Small intestine (tissue), 4 donors: ENCODE measurements around the gene CEP250. TPM values are rescaled to one million over a fixed set of nuclear protein-coding genes. Genes with fewer than 3 reads are reported as not detected.

Experiments
- polyA plus RNA-seq, 4 donors: library from polyadenylated mRNA; stranded (reverse) in 3 of 4; unstranded in 1 of 4; fragments of 200-250 nt in 3 of 4; fragments of 120-200 nt in 1 of 4; gene quantifications; one replicate each; pipeline versions ENCODE4 v1.2.1 to v1.2.3, GENCODE V29; 2013
- donor health status: healthy with polysubstance abuse.
- donor health status: Bipolar disorder and iron deficiency.
- donor health status: healthy.

Gene CEP250
- polyA plus RNA-seq, 4 donors, result 3.0 to 31.7 (median 8.8) TPM

Other genes with a start within 250 kb of the CEP250 start
- gene MMP24, start 228.9 kb upstream of the CEP250 start, polyA plus RNA-seq, result 1 to 10 TPM in 1 of 4 donors, under 1 TPM in 3; 0.54 to 1.3 (median 0.73) TPM
- gene MMP24OS, start 177.5 kb upstream of the CEP250 start, polyA plus RNA-seq, result 10 to 100 TPM; 28.4 to 88.8 (median 56.3) TPM
- gene EIF6, start 170.8 kb upstream of the CEP250 start, polyA plus RNA-seq, result 100 to 1,000 TPM; 186 to 394 (median 284) TPM
- gene FAM83C, start 163.2 kb upstream of the CEP250 start, polyA plus RNA-seq, result under 1 TPM in 2 of 4 donors, not detected in 2; 0.04 to 0.27 TPM
- 10 to 100 TPM; 19.7 to 35.9 (median 29.5) TPM for gene UQCC1, start 43.6 kb upstream of the CEP250 start, polyA plus RNA-seq
- gene GDF5, start 17.4 kb upstream of the CEP250 start, polyA plus RNA-seq, result under 1 TPM in 2 of 4 donors, not detected in 2; 0.01 to 0.07 TPM
- gene C20orf173, start 74.1 kb downstream of the CEP250 start, polyA plus RNA-seq, result not detected
- 100 to 1,000 TPM; 198 to 270 (median 225) TPM for gene ERGIC3, start 86.5 kb downstream of the CEP250 start, polyA plus RNA-seq
- gene SPAG4, start 160.2 kb downstream of the CEP250 start, polyA plus RNA-seq, result 10 to 100 TPM in 1 of 4 donors, 1 to 10 TPM in 2, under 1 TPM in 1; 0.96 to 10.5 (median 2.1) TPM
- gene CPNE1, start 209.3 kb downstream of the CEP250 start, polyA plus RNA-seq, result 100 to 1,000 TPM in 3 of 4 donors, 10 to 100 TPM in 1; 94.3 to 132 (median 113) TPM
- gene RBM12, start 209.3 kb downstream of the CEP250 start, polyA plus RNA-seq, result 10 to 100 TPM in 2 of 4 donors, 1 to 10 TPM in 2; 6.9 to 61.6 (median 12.6) TPM
- 10 to 100 TPM; 21.9 to 39.6 (median 34.1) TPM for gene NFS1, start 243.8 kb downstream of the CEP250 start, polyA plus RNA-seq
- gene ROMO1, start 243.8 kb downstream of the CEP250 start, polyA plus RNA-seq, result 100 to 1,000 TPM; 139 to 755 (median 502) TPM